Neuronal stem cell (in vitro differentiated cells): Measurements from ENCODE around the gene CXCL6.

Experiments used
- DNase-seq: peaks from one replicate; pipeline ENCODE4 v3.0.0-alpha.2; 2013; ENCODE audit warnings: low spot score
- H2AFZ ChIP-seq: one replicate; pipeline ENCODE4 v1.6.1; 2013; ENCODE audit warnings: mild to moderate bottlenecking, low read length, inconsistent platforms
- H2AK5ac ChIP-seq: 2 replicates; pipeline ENCODE4 v1.6.1; 2013; ENCODE audit warnings: low read depth, mild to moderate bottlenecking, inconsistent platforms, low read length, moderate library complexity, mixed read lengths
- H2BK120ac ChIP-seq: 2 replicates; pipeline ENCODE4 v1.6.1; 2013; ENCODE audit warnings: low read depth, mild to moderate bottlenecking, inconsistent platforms, low read length, moderate library complexity, mixed read lengths
- H2BK12ac ChIP-seq: one replicate; pipeline ENCODE4 v1.6.1; 2013; ENCODE audit warnings: low read length, inconsistent platforms
- H2BK15ac ChIP-seq: 2 replicates; pipeline ENCODE4 v1.6.1; 2013; ENCODE audit warnings: mild to moderate bottlenecking, low read length, inconsistent platforms, mixed read lengths
- H2BK5ac ChIP-seq: one replicate; pipeline ENCODE4 v1.6.1; 2013; ENCODE audit warnings: inconsistent platforms, mild to moderate bottlenecking, low read length, moderate library complexity
- H3K14ac ChIP-seq: one replicate; pipeline ENCODE4 v1.6.1; 2013; ENCODE audit warnings: low read length, inconsistent platforms
- H3K18ac ChIP-seq: 2 replicates; pipeline ENCODE4 v1.6.1; 2013; ENCODE audit warnings: low read length, inconsistent platforms
- H3K23ac ChIP-seq: 2 replicates; pipeline ENCODE4 v1.6.1; 2013; ENCODE audit warnings: low read depth, mild to moderate bottlenecking, mixed read lengths, low read length, inconsistent platforms; ENCODE audit not compliant: poor library complexity
- H3K27ac ChIP-seq: replicated peaks from 3 replicates; pipeline ENCODE4 v1.5.1; 2013; ENCODE audit warnings: low read length, inconsistent platforms
- H3K27me3 ChIP-seq, 3 experiments: 2 replicates each; pipeline ENCODE4 v1.6.1; 2013; ENCODE audit warnings: low read length in 3 of 3, mild to moderate bottlenecking in 2 of 3, inconsistent platforms in 1 of 3, low read depth in 1 of 3, mixed read lengths in 1 of 3, moderate library complexity in 1 of 3; ENCODE audit not compliant: control insufficient read depth in 3 of 3, insufficient read depth in 3 of 3
- H3K36me3 ChIP-seq, 2 donors: replicated peaks in 1 of 2; 2 replicates each; pipeline ENCODE4 v1.6.1; 2013; ENCODE audit warnings: low read length in 2 of 2; ENCODE audit not compliant: control insufficient read depth in 2 of 2, insufficient read depth in 2 of 2
- H3K4ac ChIP-seq: 2 replicates; pipeline ENCODE4 v1.6.1; 2013; ENCODE audit warnings: inconsistent platforms, mild to moderate bottlenecking, low read length, moderate library complexity
- H3K4me1 ChIP-seq, 2 donors: 1 replicate in 1 of 2; 2 replicates in 1 of 2; pipeline ENCODE4 v1.6.1; 2013; ENCODE audit warnings: low read length in 2 of 2, low read depth in 1 of 2; ENCODE audit not compliant: control insufficient read depth in 2 of 2, insufficient read depth in 1 of 2
- H3K4me2 ChIP-seq: one replicate; pipeline ENCODE4 v1.6.1; 2013; ENCODE audit warnings: mild to moderate bottlenecking, low read length, inconsistent platforms; ENCODE audit not compliant: insufficient read depth, poor library complexity, severe bottlenecking
- H3K4me3 ChIP-seq, 2 donors: 2 replicates each; pipeline ENCODE4 v1.5.1; 2013; ENCODE audit warnings: low read length in 2 of 2, mild to moderate bottlenecking in 2 of 2, inconsistent platforms in 1 of 2, moderate library complexity in 1 of 2
- H3K79me1 ChIP-seq: one replicate; pipeline ENCODE4 v1.6.1; 2013; ENCODE audit warnings: low read depth, mild to moderate bottlenecking, inconsistent platforms, low read length, moderate library complexity
- H3K9ac ChIP-seq: one replicate; pipeline ENCODE4 v1.6.1; 2013; ENCODE audit warnings: mild to moderate bottlenecking, low read depth, low read length, inconsistent platforms; ENCODE audit not compliant: poor library complexity
- H3K9me3 ChIP-seq, 2 donors: replicated peaks in 1 of 2; 2 replicates each; pipeline versions ENCODE3 to v1.6.1; 2013; ENCODE audit warnings: low read length in 2 of 2, mild to moderate bottlenecking in 2 of 2, inconsistent platforms in 1 of 2, low read depth in 1 of 2, mixed read lengths in 1 of 2, moderate library complexity in 1 of 2; ENCODE audit not compliant: control insufficient read depth in 2 of 2, insufficient read depth in 1 of 2
- H4K8ac ChIP-seq: one replicate; pipeline ENCODE4 v1.6.1; 2013; ENCODE audit warnings: low read depth, mild to moderate bottlenecking, inconsistent platforms, low read length, moderate library complexity
- H4K91ac ChIP-seq: one replicate; pipeline ENCODE4 v1.6.1; 2013; ENCODE audit warnings: low read length, low read depth, mild to moderate bottlenecking, inconsistent platforms; ENCODE audit not compliant: poor library complexity
- WGBS, 2 donors: extraction: QIAGEN DNeasy Blood & Tissue Kit; methylation state at CpG; one replicate each; pipeline ENCODE4 v1.1.7; 2013; ENCODE audit warnings: missing lambda C conversion rate in 2 of 2, mixed read lengths in 1 of 2; ENCODE audit not compliant: insufficient read length in 2 of 2, insufficient replicate concordance in 1 of 2; ENCODE audit errors: extremely low coverage in 2 of 2; 5-methylcytosine and 5-hydroxymethylcytosine counted together

CXCL6 gene

GRCh38 chr4:73853718-73854473, 17.4 kb downstream of the CXCL6 start:
- H3K4me1 ChIP-seq, result no peaks in the 10 kb centered on the region
- H2BK12ac ChIP-seq, result no peak overlapping the region
- H4K91ac ChIP-seq, result no peak overlapping the region
- H3K79me1 ChIP-seq, result no peaks in the 10 kb centered on the region
- H3K27me3 ChIP-seq, result no peaks in the 10 kb centered on the region
- H3K9ac ChIP-seq, result no peak overlapping the region
- H2BK5ac ChIP-seq, result no peak overlapping the region
- H3K23ac ChIP-seq, result no peak overlapping the region
- H2BK15ac ChIP-seq, result no peak overlapping the region
- H3K18ac ChIP-seq, result no peak overlapping the region
- DNase-seq, result no peak
- WGBS, 2 donors, result no CpG with 5 or more reads among the region's 8 CpGs
- H3K4me2 ChIP-seq, result no peak overlapping the region
- H2AK5ac ChIP-seq, result no peak overlapping the region
- no peak overlapping the region for H3K4me3 ChIP-seq
- H3K27ac ChIP-seq, result no peak overlapping the region
- no peak overlapping the region for H4K8ac ChIP-seq
- no peak overlapping the region for H2AFZ ChIP-seq
- H3K9me3 ChIP-seq, result no peaks in the 10 kb centered on the region
- no peaks in the 10 kb centered on the region for H3K36me3 ChIP-seq
- H3K4ac ChIP-seq, result no peak overlapping the region
- no peak overlapping the region for H2BK120ac ChIP-seq
- no peak overlapping the region for H3K14ac ChIP-seq

DNA sequence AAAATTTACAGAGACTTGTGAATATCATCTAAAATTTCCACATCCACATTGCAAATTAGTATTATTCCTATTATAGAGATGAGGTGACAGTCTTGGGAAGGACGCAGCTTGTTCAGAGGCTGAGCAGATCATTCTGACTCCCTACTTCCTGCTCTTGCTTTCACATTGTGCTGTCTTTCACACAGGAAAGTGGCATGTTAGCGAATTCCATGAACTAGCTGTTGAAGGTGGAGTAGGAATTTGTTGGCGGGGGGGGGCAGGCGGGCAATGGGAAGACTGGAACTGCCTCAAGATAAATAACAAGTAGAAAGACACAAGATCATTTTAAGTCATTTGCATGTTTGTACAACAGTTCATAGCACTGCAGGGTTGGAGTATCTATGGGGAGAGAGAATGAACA, 18.9 kb downstream of the CXCL6 start:
- H2AK5ac ChIP-seq, result no peak overlapping the region
- H2BK12ac ChIP-seq, result no peak overlapping the region
- no peak overlapping the region for H3K14ac ChIP-seq
- no peak overlapping the region for H3K9ac ChIP-seq
- H3K23ac ChIP-seq, result no peak overlapping the region
- H3K4me1 ChIP-seq, result no peaks in the 10 kb centered on the region
- no peak overlapping the region for H3K4me3 ChIP-seq
- no CpG with 5 or more reads among the region's 4 CpGs for WGBS, 2 donors
- no peaks in the 10 kb centered on the region for H3K36me3 ChIP-seq
- no peak overlapping the region for H2BK15ac ChIP-seq
- H4K91ac ChIP-seq, result no peak overlapping the region
- H3K4ac ChIP-seq, result no peak overlapping the region
- no peak overlapping the region for H3K27ac ChIP-seq
- no peak overlapping the region for H2AFZ ChIP-seq
- no peaks in the 10 kb centered on the region for H3K27me3 ChIP-seq
- DNase-seq, result no peak
- no peaks in the 10 kb centered on the region for H3K79me1 ChIP-seq
- no peak overlapping the region for H3K18ac ChIP-seq
- no peaks in the 10 kb centered on the region for H3K9me3 ChIP-seq
- H2BK5ac ChIP-seq, result no peak overlapping the region
- no peak overlapping the region for H4K8ac ChIP-seq
- H3K4me2 ChIP-seq, result no peak overlapping the region
- no peak overlapping the region for H2BK120ac ChIP-seq

DNA sequence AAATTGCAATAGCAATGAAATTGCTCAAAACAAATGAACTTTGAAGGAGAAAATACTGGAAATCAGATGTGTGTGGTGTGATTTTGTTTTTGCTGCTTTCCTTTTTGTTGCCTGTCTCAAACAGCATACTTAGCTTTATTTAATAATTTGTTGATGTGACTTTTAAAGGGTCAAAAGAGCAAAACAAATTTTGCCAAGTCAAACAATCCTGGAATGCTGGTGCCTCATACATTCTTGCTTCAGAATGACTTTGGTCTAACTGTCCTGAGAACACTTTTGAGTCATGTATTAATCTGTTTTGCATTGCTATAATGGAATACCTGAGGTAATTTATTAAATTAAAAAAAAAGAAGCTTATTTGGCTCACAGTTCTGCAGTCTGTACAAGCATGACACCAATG, 20.0 kb downstream of the CXCL6 start:
- Histone ChIP-seq H3K4me3 (no peak overlapping the region), H3K18ac (no peak overlapping the region), H3K27ac (no peak overlapping the region), H3K14ac (no peak overlapping the region), H3K36me3 (no peaks in the 10 kb centered on the region), H3K4me1 (no peaks in the 10 kb centered on the region), H3K27me3 (no peaks in the 10 kb centered on the region), H2BK120ac (no peak overlapping the region), H3K23ac (no peak overlapping the region), H2AFZ (no peak overlapping the region), H2BK12ac (no peak overlapping the region), H2BK15ac (no peak overlapping the region), H4K91ac (no peak overlapping the region), H3K9ac (no peak overlapping the region), H4K8ac (no peak overlapping the region), H3K4me2 (no peak overlapping the region), H3K79me1 (no peaks in the 10 kb centered on the region), H2AK5ac (no peak overlapping the region), H2BK5ac (no peak overlapping the region), H3K4ac (no peak overlapping the region), H3K9me3 (no peaks in the 10 kb centered on the region)
- DNase-seq, result no peak

DNA sequence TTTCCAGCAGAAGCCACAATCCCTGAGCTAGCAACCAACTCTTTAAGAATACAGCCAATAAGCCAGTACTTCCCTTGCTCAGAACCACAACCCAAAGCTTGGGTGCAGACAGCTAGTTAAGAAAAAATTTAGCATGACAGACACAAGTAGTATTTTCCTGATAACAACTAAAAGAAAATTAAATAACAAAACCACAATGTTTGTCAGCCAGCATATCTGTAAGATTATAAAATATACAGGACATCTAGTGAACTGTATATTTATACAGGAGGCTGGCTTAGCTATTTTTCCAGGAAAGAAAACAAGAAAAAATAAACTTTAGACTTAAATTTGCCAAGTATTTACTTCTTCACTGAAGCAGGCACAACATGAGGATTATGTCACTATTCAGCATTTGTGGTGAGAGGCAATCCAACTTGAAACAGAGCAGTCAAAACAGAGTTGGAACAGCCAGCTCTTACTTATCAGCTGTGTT, 23.2 kb downstream of the CXCL6 start:
- no peak overlapping the region for H3K27ac ChIP-seq
- H4K8ac ChIP-seq, result no peak overlapping the region
- H2BK15ac ChIP-seq, result no peak overlapping the region
- no peak overlapping the region for H3K14ac ChIP-seq
- no peak overlapping the region for H3K4me2 ChIP-seq
- H3K79me1 ChIP-seq, result no peaks in the 10 kb centered on the region
- DNase-seq, result no peak
- no peaks in the 10 kb centered on the region for H3K27me3 ChIP-seq
- H3K4me1 ChIP-seq, result no peaks in the 10 kb centered on the region
- H3K9me3 ChIP-seq, result no peaks in the 10 kb centered on the region
- H2AK5ac ChIP-seq, result no peak overlapping the region
- H3K18ac ChIP-seq, result no peak overlapping the region
- no peak overlapping the region for H2BK12ac ChIP-seq
- no peak overlapping the region for H3K4ac ChIP-seq
- H4K91ac ChIP-seq, result no peak overlapping the region
- H3K36me3 ChIP-seq, result no peaks in the 10 kb centered on the region
- H2BK120ac ChIP-seq, result no peak overlapping the region
- no peak overlapping the region for H3K4me3 ChIP-seq
- no peak overlapping the region for H3K9ac ChIP-seq
- no peak overlapping the region for H2AFZ ChIP-seq
- no peak overlapping the region for H3K23ac ChIP-seq
- H2BK5ac ChIP-seq, result no peak overlapping the region
